A549 (cell line): ENCODE measurements around the gene DPEP1. TPM values are rescaled to one million over a fixed set of nuclear protein-coding genes. Genes with fewer than 3 reads are reported as not detected.

Source experiments
- ATAC-seq, 2 experiments: fragments of 200-7000 bp in 1 of 2; fragments of >200 bp in 1 of 2; cut with Nextera tagmentation in 1 of 2; cut with Tn5 transposase in 1 of 2; 3 replicates each; pipeline versions ENCODE4 v1.8.0 to v1.9.1; 2018 to 2020; ENCODE audit warnings: mild to moderate bottlenecking in 1 of 2, moderate library complexity in 1 of 2
- CTCF ChIA-PET: fragments of 300-600 bp; sonication (Branson Sonifier 250); formaldehyde crosslinking; extraction: SDS; loops from one replicate; lab custom pipeline; 2021; ENCODE audit warnings: antibody characterized with exemption, inconsistent platforms; lab: Yijun Ruan, JAX
- POLR2A ChIA-PET: fragments of 350-600 bp; formaldehyde crosslinking; extraction: SDS; loops from one replicate; lab custom pipeline; 2021; ENCODE audit warnings: antibody characterized with exemption, inconsistent platforms; lab: Yijun Ruan, JAX
- DNase-seq, 2 experiments: peaks; one replicate each; pipeline versions ENCODE4 v3.0.0 to v3.0.0-alpha.2; 2011 to 2016; ENCODE audit warnings: low read depth in 1 of 2, low spot score in 1 of 2
- FAIRE-seq: peaks from 2 replicates; lab custom pipeline; 2011; peaks lifted over from hg19 to GRCh38; lab: Jason Lieb, UNC
- H3K27ac ChIP-seq, 2 experiments: fragments of >200 bp; sonication (Bioruptor Twin); formaldehyde crosslinking; 3 replicates each; pipeline ENCODE4 v1.5.1; 2016 to 2017
- H3K4me1 ChIP-seq: fragments of >200 bp; sonication (Bioruptor Twin); formaldehyde crosslinking; 3 replicates; pipeline ENCODE4 v1.6.1; 2016
- H3K4me2 ChIP-seq: fragments of >200 bp; sonication (Bioruptor Twin); formaldehyde crosslinking; 3 replicates; pipeline ENCODE4 v1.6.1; 2016
- H3K4me3 ChIP-seq: fragments of >200 bp; sonication (Bioruptor Twin); formaldehyde crosslinking; 3 replicates; pipeline ENCODE4 v1.5.1; 2016
- H3K9me3 ChIP-seq: fragments of >200 bp; sonication (Bioruptor Twin); formaldehyde crosslinking; 3 replicates; pipeline ENCODE4 v1.6.1; 2016
- CBX8 ChIP-seq: fragments of 200-600 bp; sonication (generic); IDR thresholded peaks from 2 replicates; pipeline ENCODE4 v1.6.1; 2016
- CEBPB ChIP-seq, 2 experiments: fragments of >200 bp in 1 of 2; sonication (Bioruptor Twin) in 1 of 2; formaldehyde crosslinking in 1 of 2; IDR thresholded peaks; 2 replicates each; pipeline ENCODE4 v1.6.1; 2012 to 2016
- CHD2 ChIP-seq: fragments of 150-350 bp; IDR thresholded peaks from 2 replicates; pipeline ENCODE4 v1.6.1; 2014; ENCODE audit warnings: low read length; ENCODE audit not compliant: partially characterized antibody
- EHMT2 ChIP-seq: fragments of 200-600 bp; sonication (generic); IDR thresholded peaks from 2 replicates; pipeline ENCODE4 v1.6.1; 2016; ENCODE audit warnings: antibody characterized with exemption, low read depth, mild to moderate bottlenecking, moderate library complexity
- ESRRA ChIP-seq: fragments of 150-350 bp; IDR thresholded peaks from 2 replicates; pipeline ENCODE4 v1.6.1; 2014; ENCODE audit warnings: mild to moderate bottlenecking, low read length, borderline replicate concordance
- FOSB ChIP-seq: fragments of 250-450 bp; sonication (Bioruptor Pico); IDR thresholded peaks from 2 replicates; pipeline ENCODE4 v1.5.0; 2020; ENCODE audit warnings: mild to moderate bottlenecking, moderate library complexity
- JUN ChIP-seq, 2 experiments: fragments of >200 bp; sonication (Bioruptor Twin); formaldehyde crosslinking; IDR thresholded peaks; 2 replicates in 1 of 2; 3 replicates in 1 of 2; pipeline ENCODE4 v1.6.1; 2016 to 2017
- KDM5A ChIP-seq: fragments of 200-600 bp; sonication (generic); IDR thresholded peaks from 2 replicates; pipeline ENCODE4 v1.6.1; 2016; ENCODE audit warnings: antibody characterized with exemption, mild to moderate bottlenecking
- MAFK ChIP-seq: fragments of 450-650 bp; IDR thresholded peaks from 2 replicates; pipeline ENCODE4 v1.6.1; 2014; ENCODE audit not compliant: partially characterized antibody
- MYC ChIP-seq: IDR thresholded peaks from 2 replicates; pipeline ENCODE4 v1.6.1; 2012; ENCODE audit warnings: mild to moderate bottlenecking, inconsistent platforms, low read length, improper control_type of control experiment, borderline replicate concordance
- NR3C1 ChIP-seq: fragments of >200 bp; sonication (Bioruptor Twin); formaldehyde crosslinking; IDR thresholded peaks from 3 replicates; pipeline ENCODE4 v1.6.1; 2017
- POLR2A ChIP-seq: IDR thresholded peaks from 2 replicates; pipeline ENCODE4 v1.6.1; 2012; ENCODE audit warnings: mild to moderate bottlenecking, low read length
- POLR2AphosphoS2 ChIP-seq: conservative IDR thresholded peaks from 2 replicates; pipeline ENCODE4 v1.6.1; 2012; ENCODE audit warnings: low read length, improper control_type of control experiment, inconsistent platforms
- RAD21 ChIP-seq, 2 experiments: fragments of >200 bp in 1 of 2; sonication (Bioruptor Twin) in 1 of 2; formaldehyde crosslinking in 1 of 2; IDR thresholded peaks in 1 of 2; conservative IDR thresholded peaks in 1 of 2; 2 replicates in 1 of 2; 3 replicates in 1 of 2; pipeline ENCODE4 v1.6.1; 2012 to 2018; ENCODE audit warnings: inconsistent platforms in 1 of 2
- RARB ChIP-seq: fragments of 250-450 bp; sonication (Bioruptor Pico); IDR thresholded peaks from 2 replicates; pipeline ENCODE4 v1.8.0; 2021; ENCODE audit warnings: mild to moderate bottlenecking, moderate library complexity
- RCOR1 ChIP-seq: fragments of 150-350 bp; IDR thresholded peaks from 2 replicates; pipeline ENCODE4 v1.6.1; 2014; ENCODE audit warnings: antibody characterized with exemption, low read length, low read depth
- RNF2 ChIP-seq: fragments of 200-600 bp; sonication (generic); IDR thresholded peaks from 2 replicates; pipeline ENCODE4 v1.6.1; 2016; ENCODE audit warnings: low read depth, mild to moderate bottlenecking, antibody characterized with exemption, moderate library complexity, borderline replicate concordance
- SMC3 ChIP-seq: fragments of >200 bp; sonication (Bioruptor Twin); formaldehyde crosslinking; IDR thresholded peaks from 3 replicates; pipeline ENCODE4 v1.6.1; 2018; ENCODE audit warnings: inconsistent platforms
- WGBS: methylation state at CpG from one replicate; pipeline ENCODE4 v1.1.6; 2017; ENCODE audit errors: missing lambda C conversion rate; 5-methylcytosine and 5-hydroxymethylcytosine counted together
- polyA plus RNA-seq, 4 experiments: library from polyadenylated mRNA; depleted of rRNA in 3 of 4; stranded (reverse); fragments of >200 nt; fragmentation: RNase III in 1 of 4; extraction: RNeasy Plus Mini Kit Qiagen cat#74134 plus additional on column Dnase treatment in 1 of 4; gene quantifications; 2 replicates in 3 of 4; 3 replicates in 1 of 4; pipeline ENCODE4 v1.2.3, GENCODE V29; 2011 to 2017
- TF ChIP-seq, protein P1 (sequence below): IDR thresholded peaks from 2 replicates; pipeline ENCODE4 v1.6.1; 2012
- TF ChIP-seq, protein P2 (sequence below): fragments of >200 bp; sonication (Bioruptor Twin); formaldehyde crosslinking; IDR thresholded peaks from 2 replicates; pipeline ENCODE4 v1.6.1; 2016
- TF ChIP-seq, protein P3 (sequence below): IDR thresholded peaks from 2 replicates; pipeline ENCODE4 v1.6.1; 2012
- TF ChIP-seq, protein P4 (sequence below): fragments of 450-650 bp; IDR thresholded peaks from 2 replicates; pipeline ENCODE4 v1.6.1; 2014; ENCODE audit warnings: antibody characterized with exemption
- TF ChIP-seq, protein P5 (sequence below): fragments of 250-450 bp; sonication (Bioruptor Pico); IDR thresholded peaks from 2 replicates; pipeline ENCODE4 v1.5.0; 2020; ENCODE audit warnings: low read depth, mild to moderate bottlenecking, moderate library complexity
- TF ChIP-seq, protein P6 (sequence below): fragments of >200 bp; sonication (Bioruptor Twin); formaldehyde crosslinking; IDR thresholded peaks from 3 replicates; pipeline ENCODE4 v1.5.1; 2016

Gene DPEP1
- polyA plus RNA-seq, 2 of the 4 experiments (the other 2 are of a cell fraction) = 1.3 to 1.5 TPM

DNA sequence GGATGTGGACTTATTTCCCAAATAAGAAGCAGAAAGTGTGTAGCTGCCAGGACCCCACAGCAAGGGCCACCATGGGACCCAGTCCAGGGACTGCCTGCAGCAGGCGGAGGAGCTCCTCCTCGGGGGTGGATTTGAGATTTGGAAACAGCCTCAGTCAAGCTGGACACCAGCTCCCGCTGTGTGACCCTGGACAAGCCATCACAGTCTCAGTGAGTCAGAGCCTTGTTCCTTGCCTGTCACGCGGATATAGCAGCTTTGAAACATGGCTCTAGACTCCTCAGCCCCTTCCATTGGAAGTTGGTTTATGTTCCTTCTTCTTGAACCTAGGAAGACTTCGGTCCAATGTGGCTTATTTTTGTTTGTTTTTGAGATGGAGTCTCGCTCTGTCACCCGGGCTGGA is 12.5 kb upstream of the DPEP1 start:
- CTCF ChIA-PET = interaction anchor here (1.0 to 4.2 kb wide), 8 partner anchors 11 to 260 kb away, joined by 3 to 49 read pairs (median 9); partner anchors contain the start of genes CPNE7 and DPEP1

DNA sequence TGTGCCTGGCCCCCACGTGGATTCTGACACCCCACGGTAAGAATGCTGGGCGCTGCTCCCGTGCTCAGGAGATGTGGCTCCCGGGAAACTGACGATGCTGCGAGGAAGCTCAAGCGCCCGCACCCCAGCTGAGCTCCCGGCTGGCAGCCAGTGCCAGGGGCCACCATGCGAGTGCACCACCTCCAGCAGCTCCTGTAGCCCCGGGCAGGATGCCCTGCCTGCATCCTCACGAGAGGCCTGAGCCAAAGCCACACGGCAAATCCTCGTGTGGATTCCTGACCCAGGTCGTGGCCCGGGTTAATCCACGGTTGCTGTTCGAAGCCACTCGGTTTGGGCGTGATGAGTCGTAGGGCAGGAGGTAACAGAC is 11.6 kb upstream of the DPEP1 start:
- Histone ChIP-seq H3K9me3 (no peaks in the 10 kb centered on the region), H3K27ac (peak overlapping the region; percentile 23 to 76; a peak in 4 of 6 replicates), H3K4me1 (peaks cover 30% of the 10 kb centered on the region), H3K4me2 (peak overlapping the region; percentile 54), H3K4me3 (no peak overlapping the region)
- WGBS = 75% methylated on average over 20 of the region's 22 CpGs
- no peak for TF ChIP-seq POLR2AphosphoS2
- no peak for TF ChIP-seq EHMT2
- TF ChIP-seq KDM5A = no peak
- no peak for TF ChIP-seq POLR2A
- TF ChIP-seq CHD2 = no peak
- TF ChIP-seq JUN (IDR thresholded peaks at IDR 0.05) = no peak
- TF ChIP-seq ESRRA = no peak
- no peak for TF ChIP-seq CEBPB (IDR thresholded peaks at IDR 0.05)
- TF ChIP-seq, protein P1, sequence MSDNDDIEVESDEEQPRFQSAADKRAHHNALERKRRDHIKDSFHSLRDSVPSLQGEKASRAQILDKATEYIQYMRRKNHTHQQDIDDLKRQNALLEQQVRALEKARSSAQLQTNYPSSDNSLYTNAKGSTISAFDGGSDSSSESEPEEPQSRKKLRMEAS = no peak
- TF ChIP-seq, protein P2, sequence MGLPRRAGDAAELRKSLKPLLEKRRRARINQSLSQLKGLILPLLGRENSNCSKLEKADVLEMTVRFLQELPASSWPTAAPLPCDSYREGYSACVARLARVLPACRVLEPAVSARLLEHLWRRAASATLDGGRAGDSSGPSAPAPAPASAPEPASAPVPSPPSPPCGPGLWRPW = no peak
- ATAC-seq = no peak
- ChIA-PET POLR2A (interaction anchor here (0.7 to 1.5 kb wide), 2 partner anchors 31 to 308 kb away, joined by 4 to 6 read pairs; no protein-coding TSS in a partner anchor), CTCF (interaction anchor here (0.8 to 4.2 kb wide), 11 partner anchors 12 to 259 kb away, joined by 3 to 49 read pairs (median 3); partner anchors contain the start of genes CPNE7 and DPEP1)
- no peak for DNase-seq
- FAIRE-seq = no peak

More for the DNA sequence above, 12.5 kb upstream of the DPEP1 start:
- POLR2A ChIA-PET = interaction anchor here (0.7 kb wide), 1 partner anchor 309 kb away, joined by 4 read pairs; no protein-coding TSS in a partner anchor
- FAIRE-seq (no peak), DNase-seq (no peak), ATAC-seq (no peak)
- Histone ChIP-seq H3K9me3 (no peaks in the 10 kb centered on the region), H3K27ac (peak overlapping the region in 1 of 2 experiments; percentile 69; a peak in 3 of 6 replicates), H3K4me3 (no peak overlapping the region), H3K4me2 (no peak overlapping the region), H3K4me1 (peaks cover 30% of the 10 kb centered on the region)
- WGBS = 71% methylated on average over 8 of the region's 8 CpGs
- no peak for TF ChIP-seq RAD21 (conservative IDR thresholded peaks at IDR 0.05 in 1 of 2, IDR thresholded peaks at IDR 0.05 in 1 of 2)
- TF ChIP-seq, protein P3, sequence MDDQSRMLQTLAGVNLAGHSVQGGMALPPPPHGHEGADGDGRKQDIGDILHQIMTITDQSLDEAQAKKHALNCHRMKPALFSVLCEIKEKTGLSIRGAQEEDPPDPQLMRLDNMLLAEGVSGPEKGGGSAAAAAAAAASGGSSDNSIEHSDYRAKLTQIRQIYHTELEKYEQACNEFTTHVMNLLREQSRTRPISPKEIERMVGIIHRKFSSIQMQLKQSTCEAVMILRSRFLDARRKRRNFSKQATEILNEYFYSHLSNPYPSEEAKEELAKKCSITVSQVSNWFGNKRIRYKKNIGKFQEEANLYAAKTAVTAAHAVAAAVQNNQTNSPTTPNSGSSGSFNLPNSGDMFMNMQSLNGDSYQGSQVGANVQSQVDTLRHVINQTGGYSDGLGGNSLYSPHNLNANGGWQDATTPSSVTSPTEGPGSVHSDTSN = no peak
- TF ChIP-seq, protein P4, sequence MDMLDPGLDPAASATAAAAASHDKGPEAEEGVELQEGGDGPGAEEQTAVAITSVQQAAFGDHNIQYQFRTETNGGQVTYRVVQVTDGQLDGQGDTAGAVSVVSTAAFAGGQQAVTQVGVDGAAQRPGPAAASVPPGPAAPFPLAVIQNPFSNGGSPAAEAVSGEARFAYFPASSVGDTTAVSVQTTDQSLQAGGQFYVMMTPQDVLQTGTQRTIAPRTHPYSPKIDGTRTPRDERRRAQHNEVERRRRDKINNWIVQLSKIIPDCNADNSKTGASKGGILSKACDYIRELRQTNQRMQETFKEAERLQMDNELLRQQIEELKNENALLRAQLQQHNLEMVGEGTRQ = no peak
- TF ChIP-seq RNF2 = no peak

DNA sequence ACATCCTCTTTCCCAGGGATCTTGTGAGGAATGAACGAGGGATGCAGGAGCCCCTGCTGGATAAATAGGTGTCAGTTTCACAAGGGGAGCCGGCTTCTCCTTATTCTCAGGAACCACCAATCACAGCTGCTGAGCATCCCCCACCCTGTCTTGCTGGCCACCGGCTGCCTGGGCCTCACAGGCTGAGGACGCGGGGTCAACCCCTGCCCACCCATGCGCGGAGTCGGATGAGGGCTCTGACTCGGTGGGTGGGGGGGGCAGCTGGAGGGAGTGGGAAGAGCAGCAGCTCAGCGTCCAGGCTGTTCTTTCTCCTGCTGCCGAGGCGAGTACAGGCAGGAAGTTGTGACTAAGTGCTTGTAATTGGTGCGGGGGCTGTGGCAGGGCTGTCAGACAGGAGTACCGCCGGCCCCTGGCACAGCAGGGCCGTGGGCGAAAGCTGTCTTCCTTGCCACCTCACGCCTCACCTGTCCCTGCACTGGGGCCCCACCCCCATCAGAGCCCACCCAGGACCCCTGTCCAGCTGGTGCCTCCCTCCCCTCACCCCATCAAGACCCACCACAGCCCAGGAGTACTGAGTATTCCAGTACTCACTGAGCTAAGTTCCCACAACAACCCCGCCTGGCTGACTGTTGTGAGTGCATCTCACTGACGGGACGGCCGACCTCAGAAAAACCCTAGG is 11.0 kb upstream of the DPEP1 start:
- H3K4me3 ChIP-seq = no peak overlapping the region
- H3K27ac ChIP-seq = peak overlapping the region; percentile 23 to 76; a peak in 4 of 6 replicates

More for the DNA sequence above, 11.0 kb upstream of the DPEP1 start:
- ATAC-seq (peak; percentile 65 to 71), DNase-seq (peak; percentile 55 to 56), FAIRE-seq (no peak)
- no peaks in the 10 kb centered on the region for H3K9me3 ChIP-seq
- H3K4me1 ChIP-seq = peaks cover 30% of the 10 kb centered on the region
- TF ChIP-seq CBX8 (no peak), FOSB (CRISPR knock-in tag) (no peak), RNF2 (no peak), SMC3 (no peak), NR3C1 (no peak), RARB (no peak), CHD2 (no peak), MYC (no peak), MAFK (no peak), RCOR1 (no peak)
- TF ChIP-seq, protein P5, sequence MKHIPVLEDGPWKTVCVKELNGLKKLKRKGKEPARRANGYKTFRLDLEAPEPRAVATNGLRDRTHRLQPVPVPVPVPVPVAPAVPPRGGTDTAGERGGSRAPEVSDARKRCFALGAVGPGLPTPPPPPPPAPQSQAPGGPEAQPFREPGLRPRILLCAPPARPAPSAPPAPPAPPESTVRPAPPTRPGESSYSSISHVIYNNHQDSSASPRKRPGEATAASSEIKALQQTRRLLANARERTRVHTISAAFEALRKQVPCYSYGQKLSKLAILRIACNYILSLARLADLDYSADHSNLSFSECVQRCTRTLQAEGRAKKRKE = no peak
- TF ChIP-seq, protein P1 = no peak
- TF ChIP-seq, protein P4 = no peak
- TF ChIP-seq, protein P6, sequence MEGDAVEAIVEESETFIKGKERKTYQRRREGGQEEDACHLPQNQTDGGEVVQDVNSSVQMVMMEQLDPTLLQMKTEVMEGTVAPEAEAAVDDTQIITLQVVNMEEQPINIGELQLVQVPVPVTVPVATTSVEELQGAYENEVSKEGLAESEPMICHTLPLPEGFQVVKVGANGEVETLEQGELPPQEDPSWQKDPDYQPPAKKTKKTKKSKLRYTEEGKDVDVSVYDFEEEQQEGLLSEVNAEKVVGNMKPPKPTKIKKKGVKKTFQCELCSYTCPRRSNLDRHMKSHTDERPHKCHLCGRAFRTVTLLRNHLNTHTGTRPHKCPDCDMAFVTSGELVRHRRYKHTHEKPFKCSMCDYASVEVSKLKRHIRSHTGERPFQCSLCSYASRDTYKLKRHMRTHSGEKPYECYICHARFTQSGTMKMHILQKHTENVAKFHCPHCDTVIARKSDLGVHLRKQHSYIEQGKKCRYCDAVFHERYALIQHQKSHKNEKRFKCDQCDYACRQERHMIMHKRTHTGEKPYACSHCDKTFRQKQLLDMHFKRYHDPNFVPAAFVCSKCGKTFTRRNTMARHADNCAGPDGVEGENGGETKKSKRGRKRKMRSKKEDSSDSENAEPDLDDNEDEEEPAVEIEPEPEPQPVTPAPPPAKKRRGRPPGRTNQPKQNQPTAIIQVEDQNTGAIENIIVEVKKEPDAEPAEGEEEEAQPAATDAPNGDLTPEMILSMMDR = no peak
- ChIA-PET CTCF (interaction anchor here (0.8 to 4.2 kb wide), 11 partner anchors 12 to 259 kb away, joined by 3 to 49 read pairs (median 3); partner anchors contain the start of genes CPNE7 and DPEP1), POLR2A (interaction anchor here (1.5 kb wide), 1 partner anchor 31 kb away, joined by 6 read pairs; no protein-coding TSS in a partner anchor)
- whole genome bisulfite sequencing = 14% methylated on average over 16 of the region's 22 CpGs
- H3K4me2 ChIP-seq = peak overlapping the region; percentile 54
